Neural cell (in vitro differentiated cells): ENCODE measurements around the gene GALNT10. TPM values are rescaled to one million over a fixed set of nuclear protein-coding genes. Genes with fewer than 3 reads are reported as not detected.

Experiments
- H2AFZ ChIP-seq: fragments of 200-600, 300-800 bp; sonication (generic), shearing (Covaris generic); 2 replicates; pipeline ENCODE4 v1.6.0; 2014; ENCODE audit warnings: low read depth, mild to moderate bottlenecking, antibody characterized with exemption, low read length, moderate library complexity
- H3F3A ChIP-seq: fragments of 200-600 bp; shearing (Covaris generic); 2 replicates; pipeline ENCODE4 v1.6.1; 2016; ENCODE audit warnings: mild to moderate bottlenecking, moderate library complexity, mixed read lengths, antibody characterized with exemption, low read length; ENCODE audit not compliant: insufficient read depth, poor library complexity, severe bottlenecking
- H3K27ac ChIP-seq: fragments of 200-600, 300-800 bp; sonication (generic), shearing (Covaris generic); 2 replicates; pipeline ENCODE4 v1.5.1; 2014; ENCODE audit warnings: mild to moderate bottlenecking, low read length, moderate library complexity
- H3K27me3 ChIP-seq: fragments of 300-800, 200-600 bp; sonication (generic), shearing (Covaris generic); 2 replicates; pipeline ENCODE4 v1.6.0; 2014; ENCODE audit warnings: mild to moderate bottlenecking, low read depth, low read length, moderate library complexity; ENCODE audit not compliant: insufficient read depth
- H3K36me3 ChIP-seq: fragments of 300-800, 200-600 bp; sonication (generic), shearing (Covaris generic); 2 replicates; pipeline ENCODE4 v1.5.1; 2014; ENCODE audit warnings: mild to moderate bottlenecking, antibody characterized with exemption, low read length, moderate library complexity; ENCODE audit not compliant: insufficient read depth
- H3K4me2 ChIP-seq: fragments of 300-800, 200-600 bp; sonication (generic), shearing (Covaris generic); 2 replicates; pipeline ENCODE4 v1.6.0; 2014; ENCODE audit warnings: mild to moderate bottlenecking, low read length
- H3K4me3 ChIP-seq: fragments of 300-800, 200-600 bp; sonication (generic), shearing (Covaris generic); 2 replicates; pipeline ENCODE4 v1.5.1; 2014; ENCODE audit warnings: mild to moderate bottlenecking, low read length, moderate library complexity
- H3K79me2 ChIP-seq: fragments of 200-600 bp; shearing (Covaris generic); replicated peaks from 2 replicates; pipeline ENCODE4 v1.6.0; 2014; ENCODE audit warnings: mild to moderate bottlenecking, low read length, moderate library complexity; ENCODE audit not compliant: insufficient read depth
- H3K9ac ChIP-seq: fragments of 300-800, 200-600 bp; sonication (generic), shearing (Covaris generic); 2 replicates; pipeline ENCODE4 v1.6.1; 2016; ENCODE audit warnings: mild to moderate bottlenecking, low read length, mixed read lengths
- H3K9me2 ChIP-seq: fragments of 200-600 bp; shearing (Covaris generic); 2 replicates; pipeline ENCODE4 v1.6.1; 2016; ENCODE audit warnings: mild to moderate bottlenecking, low read length, mixed read lengths; ENCODE audit not compliant: insufficient read depth
- H3K9me3 ChIP-seq: fragments of 200-600, 300-800 bp; sonication (generic), shearing (Covaris generic); 2 replicates; pipeline ENCODE4 v1.6.1; 2016; ENCODE audit warnings: mild to moderate bottlenecking, mixed run types, low read length, moderate library complexity, mixed read lengths
- H4K20me1 ChIP-seq: fragments of 200-600 bp; shearing (Covaris generic); 2 replicates; pipeline ENCODE4 v1.6.1; 2016; ENCODE audit warnings: mild to moderate bottlenecking, mixed run types; ENCODE audit not compliant: insufficient read depth
- EP300 ChIP-seq: fragments of 450-650 bp; conservative IDR thresholded peaks from 2 replicates; pipeline ENCODE4 v1.6.1; 2014; ENCODE audit warnings: antibody characterized with exemption, mild to moderate bottlenecking, moderate library complexity; ENCODE audit not compliant: poor library complexity, severe bottlenecking
- EZH2 ChIP-seq: fragments of 200-600, 300-800 bp; shearing (Covaris generic), sonication (generic); IDR thresholded peaks from 2 replicates; pipeline ENCODE4 v1.6.1; 2014; ENCODE audit warnings: antibody characterized with exemption, low read length, borderline replicate concordance, mild to moderate bottlenecking; ENCODE audit not compliant: insufficient read depth, poor library complexity, severe bottlenecking
- MXI1 ChIP-seq: fragments of 450-650 bp; conservative IDR thresholded peaks from 2 replicates; pipeline ENCODE4 v1.6.1; 2014; ENCODE audit warnings: antibody characterized with exemption, mild to moderate bottlenecking; ENCODE audit not compliant: poor library complexity, severe bottlenecking
- POLR2AphosphoS5 ChIP-seq: IDR thresholded peaks from 2 replicates; pipeline ENCODE4 v1.6.1; 2012
- RAD21 ChIP-seq: fragments of 450-650 bp; conservative IDR thresholded peaks from 2 replicates; pipeline ENCODE4 v1.6.1; 2014; ENCODE audit warnings: antibody characterized with exemption, mild to moderate bottlenecking, moderate library complexity
- SMC3 ChIP-seq: fragments of 450-650 bp; conservative IDR thresholded peaks from 2 replicates; pipeline ENCODE4 v1.6.1; 2014; ENCODE audit warnings: antibody characterized with exemption, mild to moderate bottlenecking, moderate library complexity; ENCODE audit not compliant: poor library complexity
- TAF1 ChIP-seq: IDR thresholded peaks from 2 replicates; pipeline ENCODE4 v1.6.1; 2012; ENCODE audit warnings: low read depth
- polyA plus RNA-seq: library from polyadenylated mRNA; depleted of rRNA; stranded (reverse); fragments of >200 nt; gene quantifications from 2 replicates; pipeline ENCODE4 v1.2.3, GENCODE V29; 2014
- TF ChIP-seq, protein P1 (sequence below): fragments of 450-650 bp; IDR thresholded peaks from 2 replicates; pipeline ENCODE4 v1.5.1; 2014; ENCODE audit warnings: antibody characterized with exemption, mild to moderate bottlenecking, moderate library complexity; ENCODE audit not compliant: poor library complexity, severe bottlenecking
- TF ChIP-seq, protein P2 (sequence below): IDR thresholded peaks from 2 replicates; pipeline ENCODE4 v1.6.1; 2012; ENCODE audit warnings: borderline replicate concordance

Gene GALNT10
- polyA plus RNA-seq, 1 donor from 2014 or later, result 3.1 TPM

DNA sequence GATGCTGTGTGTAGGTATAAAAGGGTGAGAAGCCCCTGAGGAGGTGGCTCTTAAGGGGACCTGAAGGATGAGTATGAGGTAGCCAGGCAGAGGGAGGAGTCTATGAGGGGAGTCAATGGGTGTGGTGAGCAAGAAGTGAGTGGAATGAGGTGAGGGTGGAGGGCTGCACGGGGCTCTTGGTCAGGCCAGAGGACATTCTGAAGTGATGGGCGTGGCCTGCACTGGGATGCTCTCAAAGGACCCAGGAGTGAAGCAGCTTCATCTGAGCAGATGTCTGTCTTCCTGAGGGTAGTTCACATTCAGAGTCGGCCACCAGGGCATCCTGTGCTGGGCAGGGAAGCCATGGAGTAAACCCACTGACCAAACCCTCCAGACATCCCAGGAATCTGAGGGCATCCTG lies 210.1 kb downstream of the GALNT10 start:
- Histone ChIP-seq H3K36me3 (no peaks in the 10 kb centered on the region), H3K9ac (no peak overlapping the region), H4K20me1 (no peaks in the 10 kb centered on the region), H3F3A (no peaks in the 10 kb centered on the region), H2AFZ (no peak overlapping the region), H3K79me2 (no peaks in the 10 kb centered on the region), H3K27ac (no peak overlapping the region), H3K9me3 (no peaks in the 10 kb centered on the region), H3K27me3 (no peaks in the 10 kb centered on the region), H3K4me2 (no peak overlapping the region), H3K4me3 (no peak overlapping the region), H3K9me2 (no peaks in the 10 kb centered on the region)
- no peak for TF ChIP-seq RAD21
- no peak for TF ChIP-seq POLR2AphosphoS5
- TF ChIP-seq TAF1, result no peak
- no peak for TF ChIP-seq EZH2
- TF ChIP-seq, protein P1, sequence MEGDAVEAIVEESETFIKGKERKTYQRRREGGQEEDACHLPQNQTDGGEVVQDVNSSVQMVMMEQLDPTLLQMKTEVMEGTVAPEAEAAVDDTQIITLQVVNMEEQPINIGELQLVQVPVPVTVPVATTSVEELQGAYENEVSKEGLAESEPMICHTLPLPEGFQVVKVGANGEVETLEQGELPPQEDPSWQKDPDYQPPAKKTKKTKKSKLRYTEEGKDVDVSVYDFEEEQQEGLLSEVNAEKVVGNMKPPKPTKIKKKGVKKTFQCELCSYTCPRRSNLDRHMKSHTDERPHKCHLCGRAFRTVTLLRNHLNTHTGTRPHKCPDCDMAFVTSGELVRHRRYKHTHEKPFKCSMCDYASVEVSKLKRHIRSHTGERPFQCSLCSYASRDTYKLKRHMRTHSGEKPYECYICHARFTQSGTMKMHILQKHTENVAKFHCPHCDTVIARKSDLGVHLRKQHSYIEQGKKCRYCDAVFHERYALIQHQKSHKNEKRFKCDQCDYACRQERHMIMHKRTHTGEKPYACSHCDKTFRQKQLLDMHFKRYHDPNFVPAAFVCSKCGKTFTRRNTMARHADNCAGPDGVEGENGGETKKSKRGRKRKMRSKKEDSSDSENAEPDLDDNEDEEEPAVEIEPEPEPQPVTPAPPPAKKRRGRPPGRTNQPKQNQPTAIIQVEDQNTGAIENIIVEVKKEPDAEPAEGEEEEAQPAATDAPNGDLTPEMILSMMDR, result no peak
- TF ChIP-seq MXI1, result no peak
- TF ChIP-seq EP300, result no peak
- no peak for TF ChIP-seq SMC3
- TF ChIP-seq, protein P2, sequence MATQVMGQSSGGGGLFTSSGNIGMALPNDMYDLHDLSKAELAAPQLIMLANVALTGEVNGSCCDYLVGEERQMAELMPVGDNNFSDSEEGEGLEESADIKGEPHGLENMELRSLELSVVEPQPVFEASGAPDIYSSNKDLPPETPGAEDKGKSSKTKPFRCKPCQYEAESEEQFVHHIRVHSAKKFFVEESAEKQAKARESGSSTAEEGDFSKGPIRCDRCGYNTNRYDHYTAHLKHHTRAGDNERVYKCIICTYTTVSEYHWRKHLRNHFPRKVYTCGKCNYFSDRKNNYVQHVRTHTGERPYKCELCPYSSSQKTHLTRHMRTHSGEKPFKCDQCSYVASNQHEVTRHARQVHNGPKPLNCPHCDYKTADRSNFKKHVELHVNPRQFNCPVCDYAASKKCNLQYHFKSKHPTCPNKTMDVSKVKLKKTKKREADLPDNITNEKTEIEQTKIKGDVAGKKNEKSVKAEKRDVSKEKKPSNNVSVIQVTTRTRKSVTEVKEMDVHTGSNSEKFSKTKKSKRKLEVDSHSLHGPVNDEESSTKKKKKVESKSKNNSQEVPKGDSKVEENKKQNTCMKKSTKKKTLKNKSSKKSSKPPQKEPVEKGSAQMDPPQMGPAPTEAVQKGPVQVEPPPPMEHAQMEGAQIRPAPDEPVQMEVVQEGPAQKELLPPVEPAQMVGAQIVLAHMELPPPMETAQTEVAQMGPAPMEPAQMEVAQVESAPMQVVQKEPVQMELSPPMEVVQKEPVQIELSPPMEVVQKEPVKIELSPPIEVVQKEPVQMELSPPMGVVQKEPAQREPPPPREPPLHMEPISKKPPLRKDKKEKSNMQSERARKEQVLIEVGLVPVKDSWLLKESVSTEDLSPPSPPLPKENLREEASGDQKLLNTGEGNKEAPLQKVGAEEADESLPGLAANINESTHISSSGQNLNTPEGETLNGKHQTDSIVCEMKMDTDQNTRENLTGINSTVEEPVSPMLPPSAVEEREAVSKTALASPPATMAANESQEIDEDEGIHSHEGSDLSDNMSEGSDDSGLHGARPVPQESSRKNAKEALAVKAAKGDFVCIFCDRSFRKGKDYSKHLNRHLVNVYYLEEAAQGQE, result no peak

DNA sequence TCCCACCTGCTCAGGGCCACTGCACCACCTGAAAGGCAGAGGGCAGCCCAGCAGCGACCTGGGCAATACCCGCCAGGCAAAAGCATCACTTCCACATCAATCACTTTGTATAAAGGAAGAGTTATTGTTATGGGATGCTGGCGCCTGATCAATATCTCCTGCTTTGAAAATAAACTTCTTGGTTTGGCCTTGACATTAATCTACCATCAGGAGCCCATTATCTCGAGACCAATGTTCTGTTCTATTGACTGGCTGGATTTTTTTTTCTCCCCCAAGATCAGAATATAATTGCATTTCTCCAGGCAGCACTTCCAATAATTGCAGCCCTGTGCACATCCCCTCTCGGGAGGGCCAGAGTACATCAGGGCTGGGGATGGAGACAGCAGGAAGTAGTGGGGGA lies 210.8 kb downstream of the GALNT10 start:
- Histone ChIP-seq H3K4me2 (no peak overlapping the region), H3K27ac (no peak overlapping the region), H3K9me3 (no peaks in the 10 kb centered on the region), H3F3A (no peaks in the 10 kb centered on the region), H4K20me1 (no peaks in the 10 kb centered on the region), H3K36me3 (no peaks in the 10 kb centered on the region), H3K9ac (no peak overlapping the region), H3K79me2 (no peaks in the 10 kb centered on the region), H2AFZ (no peak overlapping the region), H3K4me3 (no peak overlapping the region), H3K27me3 (no peaks in the 10 kb centered on the region), H3K9me2 (no peaks in the 10 kb centered on the region)
- TF ChIP-seq TAF1 (no peak), EZH2 (no peak), POLR2AphosphoS5 (no peak), RAD21 (no peak), EP300 (no peak), MXI1 (no peak), SMC3 (no peak)
- TF ChIP-seq, protein P1, result no peak
- TF ChIP-seq, protein P2, result no peak
